ENCODE measurements around the gene PAGE1. TPM values are rescaled to one million over a fixed set of nuclear protein-coding genes. Genes with fewer than 3 reads are reported as not detected.
"Not testable (repeated sequence)": the region's sequence is repeated elsewhere in the genome, so short reads cannot be mapped to it uniquely, and the experiment has no call there.

Gene PAGE1, protein sequence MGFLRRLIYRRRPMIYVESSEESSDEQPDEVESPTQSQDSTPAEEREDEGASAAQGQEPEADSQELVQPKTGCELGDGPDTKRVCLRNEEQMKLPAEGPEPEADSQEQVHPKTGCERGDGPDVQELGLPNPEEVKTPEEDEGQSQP
- total RNA-seq (ENCODE audit: unreplicated experiment): not detected
- long read RNA-seq: 0 reads

DNA sequence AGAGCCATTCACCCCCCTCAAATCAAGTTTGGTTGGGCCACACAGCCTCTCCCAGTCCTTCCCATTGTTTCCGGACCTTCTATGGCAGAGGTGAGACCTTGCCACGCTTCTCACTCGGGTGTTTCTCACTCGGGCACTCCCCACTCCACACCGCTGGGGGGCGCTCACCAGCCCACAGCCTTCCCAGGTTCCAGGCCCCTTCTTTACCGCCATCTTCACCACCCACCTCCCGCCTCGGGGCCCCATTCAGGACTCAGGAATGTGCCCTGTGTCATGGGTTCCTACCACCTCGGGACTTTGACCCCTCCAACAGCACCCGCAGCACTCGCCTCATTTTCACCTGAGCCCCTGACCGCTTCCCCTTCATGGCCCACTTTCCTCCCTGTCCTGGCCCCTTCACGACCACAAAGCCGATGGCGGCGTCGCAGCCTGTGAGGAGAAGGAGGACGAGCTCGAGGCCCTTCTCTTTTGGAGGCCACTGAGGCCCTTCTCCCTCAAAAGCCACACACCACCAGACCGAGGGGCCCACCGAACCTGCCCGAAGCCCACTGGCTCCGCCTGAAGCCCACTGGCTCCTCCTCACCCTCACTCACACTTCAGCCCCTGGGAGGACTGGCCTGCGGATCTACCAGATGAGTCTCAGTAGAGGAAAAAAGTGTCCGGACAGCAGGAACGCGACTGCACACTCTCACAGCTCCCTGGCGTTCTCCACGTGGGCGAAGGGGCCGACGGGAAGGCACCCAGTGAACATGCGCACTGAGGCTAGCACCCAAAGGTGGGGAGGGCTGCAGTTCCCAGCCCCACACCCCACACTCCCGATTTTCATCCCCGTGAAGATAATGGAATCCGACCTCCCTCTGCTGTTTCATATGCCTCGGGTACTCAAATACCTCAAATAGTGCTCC, at the start of gene PAGE1:
Gene PAGE1, minus strand, starts transcription at position 709 of the 905 bp plus-strand sequence. CDS start 1,214 bp downstream, outside the sequence.
- TF ChIP-seq, protein P1, sequence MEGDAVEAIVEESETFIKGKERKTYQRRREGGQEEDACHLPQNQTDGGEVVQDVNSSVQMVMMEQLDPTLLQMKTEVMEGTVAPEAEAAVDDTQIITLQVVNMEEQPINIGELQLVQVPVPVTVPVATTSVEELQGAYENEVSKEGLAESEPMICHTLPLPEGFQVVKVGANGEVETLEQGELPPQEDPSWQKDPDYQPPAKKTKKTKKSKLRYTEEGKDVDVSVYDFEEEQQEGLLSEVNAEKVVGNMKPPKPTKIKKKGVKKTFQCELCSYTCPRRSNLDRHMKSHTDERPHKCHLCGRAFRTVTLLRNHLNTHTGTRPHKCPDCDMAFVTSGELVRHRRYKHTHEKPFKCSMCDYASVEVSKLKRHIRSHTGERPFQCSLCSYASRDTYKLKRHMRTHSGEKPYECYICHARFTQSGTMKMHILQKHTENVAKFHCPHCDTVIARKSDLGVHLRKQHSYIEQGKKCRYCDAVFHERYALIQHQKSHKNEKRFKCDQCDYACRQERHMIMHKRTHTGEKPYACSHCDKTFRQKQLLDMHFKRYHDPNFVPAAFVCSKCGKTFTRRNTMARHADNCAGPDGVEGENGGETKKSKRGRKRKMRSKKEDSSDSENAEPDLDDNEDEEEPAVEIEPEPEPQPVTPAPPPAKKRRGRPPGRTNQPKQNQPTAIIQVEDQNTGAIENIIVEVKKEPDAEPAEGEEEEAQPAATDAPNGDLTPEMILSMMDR (IDR thresholded peaks at IDR 0.05; ENCODE audit: unreplicated experiment): no peak
- no peak within 1 kb of the TSS for H3K27ac Mint-ChIP-seq (ENCODE audit: unreplicated experiment)
- no peaks in the 10 kb centered on the region for H3K36me3 Mint-ChIP-seq (ENCODE audit: low read depth, unreplicated experiment)
- no peak within 1 kb of the TSS for H3K4me3 Mint-ChIP-seq (ENCODE audit: unreplicated experiment)
- DNase-seq (ENCODE audit: low spot score): no peak
- no peaks in the 10 kb centered on the region for H3K4me1 Mint-ChIP-seq (ENCODE audit: unreplicated experiment)
- H3K27me3 Mint-ChIP-seq (ENCODE audit: unreplicated experiment): no peaks in the 10 kb centered on the region
- no peaks in the 10 kb centered on the region for H3K9me3 Mint-ChIP-seq (ENCODE audit: unreplicated experiment)

DNA sequence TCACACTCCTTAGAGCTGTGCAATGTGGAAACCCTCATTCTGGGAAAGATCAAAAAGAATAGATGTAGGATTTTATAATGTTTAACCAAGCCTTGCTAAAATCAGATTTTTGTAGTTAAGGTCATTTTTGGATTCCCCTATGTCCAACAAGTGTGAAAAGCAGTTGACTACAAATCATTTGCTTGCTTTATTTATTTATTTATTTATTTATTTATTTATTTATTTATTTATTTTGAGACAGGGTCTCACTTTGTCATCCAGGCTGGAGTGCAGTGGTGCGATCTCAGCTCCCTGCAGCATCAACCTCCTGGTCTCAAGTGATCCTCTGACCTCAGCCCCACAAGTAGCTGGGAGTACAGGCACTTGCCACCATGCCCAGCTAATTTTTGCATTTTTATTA, 45.7 kb upstream of the PAGE1 start:
- H3K4me3 Mint-ChIP-seq (ENCODE audit: unreplicated experiment); H3K4me1 Mint-ChIP-seq (ENCODE audit: unreplicated experiment); H3K27ac Mint-ChIP-seq (ENCODE audit: unreplicated experiment); DNase-seq (ENCODE audit: low spot score); H3K9me3 Mint-ChIP-seq (ENCODE audit: unreplicated experiment); H3K27me3 Mint-ChIP-seq (ENCODE audit: unreplicated experiment); H3K36me3 Mint-ChIP-seq (ENCODE audit: low read depth, unreplicated experiment): not testable (repeated sequence)

DNA sequence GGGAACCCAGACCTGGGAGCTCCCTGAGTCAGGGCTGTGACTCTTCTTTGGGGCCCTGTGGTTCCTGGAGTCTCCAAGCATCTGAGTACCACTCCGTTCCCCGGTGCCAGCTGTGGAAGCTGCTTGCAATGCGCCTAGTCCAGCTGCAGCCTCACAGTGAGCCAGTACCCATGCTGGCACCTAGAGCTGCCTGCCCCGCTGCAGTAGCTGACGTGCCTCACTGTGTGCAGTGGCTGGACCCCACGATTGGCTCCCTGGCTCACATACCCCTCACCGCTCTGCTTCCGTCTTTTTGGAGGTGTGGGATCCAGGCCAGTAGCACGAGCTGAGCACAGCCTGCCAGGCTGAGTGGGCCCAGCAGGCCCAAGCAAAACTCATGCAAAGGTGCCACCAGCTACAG, 32.1 kb upstream of the PAGE1 start:
- Mint-ChIP-seq H3K27ac (ENCODE audit: unreplicated experiment) (no peak overlapping the region), H3K4me1 (ENCODE audit: unreplicated experiment) (no peaks in the 10 kb centered on the region), H3K9me3 (ENCODE audit: unreplicated experiment) (no peaks in the 10 kb centered on the region), H3K36me3 (ENCODE audit: low read depth, unreplicated experiment) (no peaks in the 10 kb centered on the region), H3K27me3 (ENCODE audit: unreplicated experiment) (no peaks in the 10 kb centered on the region), H3K4me3 (ENCODE audit: unreplicated experiment) (no peak overlapping the region)
- TF ChIP-seq, protein P1 (IDR thresholded peaks at IDR 0.05; ENCODE audit: unreplicated experiment): no peak
- DNase-seq (ENCODE audit: low spot score): no peak

DNA sequence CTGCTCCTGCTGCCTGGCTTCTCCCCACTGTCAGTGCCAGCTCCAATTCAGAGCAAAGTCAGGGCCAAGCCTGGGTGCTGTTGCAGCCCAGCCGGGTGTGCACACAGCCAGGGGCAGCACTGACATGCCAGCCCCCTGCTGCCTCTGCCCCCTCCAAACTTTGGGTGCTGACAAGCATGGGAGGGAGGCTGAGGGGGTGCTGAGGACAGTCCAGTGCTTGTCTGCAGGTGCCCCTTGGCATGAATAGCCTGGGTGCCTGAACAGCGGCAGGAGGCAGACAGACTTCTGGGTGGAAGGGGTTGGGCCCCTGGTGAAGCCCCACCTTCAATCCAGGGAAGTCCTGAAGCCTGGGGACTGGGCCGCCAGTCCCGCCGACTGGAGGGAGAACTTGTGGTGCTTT, 31.2 kb upstream of the PAGE1 start:
- Mint-ChIP-seq H3K36me3 (ENCODE audit: low read depth, unreplicated experiment) (no peaks in the 10 kb centered on the region), H3K27me3 (ENCODE audit: unreplicated experiment) (no peaks in the 10 kb centered on the region), H3K9me3 (ENCODE audit: unreplicated experiment) (no peaks in the 10 kb centered on the region), H3K4me3 (ENCODE audit: unreplicated experiment) (no peak overlapping the region), H3K4me1 (ENCODE audit: unreplicated experiment) (no peaks in the 10 kb centered on the region), H3K27ac (ENCODE audit: unreplicated experiment) (no peak overlapping the region)
- no peak for DNase-seq (ENCODE audit: low spot score)
- TF ChIP-seq, protein P1 (IDR thresholded peaks at IDR 0.05; ENCODE audit: unreplicated experiment): no peak

DNA sequence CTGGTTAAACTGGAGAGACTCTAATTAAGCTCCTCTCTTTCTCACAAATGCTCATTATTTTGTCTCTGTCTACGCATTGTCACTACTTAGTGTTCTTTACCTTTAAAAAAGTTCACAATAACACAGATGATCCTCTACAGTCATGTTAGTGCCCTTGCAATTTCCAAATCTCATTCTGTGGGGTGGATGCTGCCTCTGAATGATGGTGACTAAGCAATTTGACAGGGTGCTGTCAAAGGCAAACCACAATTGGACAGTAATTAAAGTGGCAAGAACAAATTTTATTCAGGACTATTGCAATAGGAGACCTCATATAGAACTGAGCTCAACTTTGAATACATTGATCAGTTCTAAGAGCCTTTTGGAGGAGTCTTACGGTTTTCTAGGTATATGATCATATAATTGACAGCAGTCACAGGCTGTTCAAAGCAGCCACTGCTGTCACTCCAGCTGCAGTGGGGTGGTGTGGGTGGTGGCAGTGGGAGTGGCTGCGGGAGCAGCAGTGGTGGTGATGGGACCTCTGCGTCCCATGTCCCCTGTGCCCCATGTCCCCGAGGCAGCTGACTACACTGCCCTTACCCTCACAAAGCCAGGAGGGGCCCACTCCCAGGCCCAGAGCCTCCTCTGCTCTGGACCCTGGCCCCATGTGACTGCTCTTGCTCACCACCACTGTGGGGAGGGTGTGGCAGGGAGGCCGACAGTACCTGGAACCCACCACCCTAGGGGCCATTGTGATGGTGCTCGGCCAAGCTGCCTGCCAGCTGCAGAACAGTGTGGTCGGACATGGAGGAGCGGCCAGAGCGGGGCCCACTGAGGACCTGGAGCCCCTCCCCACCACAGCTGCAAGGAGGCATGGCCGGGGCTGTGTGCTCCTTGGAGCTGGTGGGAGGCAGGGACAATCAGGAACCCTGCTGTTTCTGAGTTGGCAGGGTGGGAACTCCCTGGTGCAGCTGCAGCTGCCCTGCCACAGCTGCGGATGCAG, 30.4 kb upstream of the PAGE1 start:
- Mint-ChIP-seq H3K4me3 (ENCODE audit: unreplicated experiment) (no peak overlapping the region), H3K36me3 (ENCODE audit: low read depth, unreplicated experiment) (no peaks in the 10 kb centered on the region), H3K9me3 (ENCODE audit: unreplicated experiment) (no peaks in the 10 kb centered on the region), H3K4me1 (ENCODE audit: unreplicated experiment) (no peaks in the 10 kb centered on the region), H3K27ac (ENCODE audit: unreplicated experiment) (no peak overlapping the region), H3K27me3 (ENCODE audit: unreplicated experiment) (no peaks in the 10 kb centered on the region)
- TF ChIP-seq, protein P1 (IDR thresholded peaks at IDR 0.05; ENCODE audit: unreplicated experiment): no peak
- no peak for DNase-seq (ENCODE audit: low spot score)
